8988T (cell line): ENCODE measurements around the gene THBS3.
A peak's percentile ranks its signal among the peaks of the same experiment; 100 is the strongest.
"Not testable (repeated sequence)": the region's sequence is repeated elsewhere in the genome, so short reads cannot be mapped to it uniquely, and the experiment has no call there.

Experiments used
- DNase-seq: peaks from one replicate; pipeline ENCODE4 v3.0.0; 2011

THBS3 gene

GRCh38 chr1:155206891-155207805 is 549 bp downstream of the THBS3 start:
- peak; percentile 74 for DNase-seq

GRCh38 chr1:155205969-155206593 is 1.6 kb downstream of the THBS3 start:
- DNase-seq: no peak

- no peak for DNase-seq
Measured at GRCh38 chr1:155205035-155205434, 2.7 kb downstream of the THBS3 start.

GRCh38 chr1:155202731-155203515 is 4.8 kb downstream of the THBS3 start:
- DNase-seq: no peak

GRCh38 chr1:155202198-155202597 is 5.5 kb downstream of the THBS3 start:
- no peak for DNase-seq

GRCh38 chr1:155200920-155201319 is 6.8 kb downstream of the THBS3 start:
- no peak for DNase-seq

- no peak for DNase-seq
Measured at GRCh38 chr1:155199792-155200191, 7.9 kb downstream of the THBS3 start.

- DNase-seq: peak; percentile 4
Measured at GRCh38 chr1:155198547-155198906, 9.2 kb downstream of the THBS3 start.

- no peak for DNase-seq
Measured at GRCh38 chr1:155197901-155198546, 9.7 kb downstream of the THBS3 start.

- DNase-seq: peak; percentile 9
Measured at GRCh38 chr1:155196893-155197638, 10.6 kb downstream of the THBS3 start.

GRCh38 chr1:155196103-155196892 is 11.4 kb downstream of the THBS3 start:
- peak; percentile 10 for DNase-seq

- DNase-seq: peak; percentile 43
Measured at GRCh38 chr1:155195201-155196102, 12.2 kb downstream of the THBS3 start.

- DNase-seq: not testable (repeated sequence)
Measured at GRCh38 chr1:155193991-155194240, 13.8 kb downstream of the THBS3 start.

GRCh38 chr1:155193275-155193990 is 14.3 kb downstream of the THBS3 start:
- DNase-seq: peak; percentile 95

- peak; percentile 13 for DNase-seq
Measured at GRCh38 chr1:155192346-155193274, 15.1 kb downstream of the THBS3 start.

GRCh38 chr1:155191904-155192303 is 15.8 kb downstream of the THBS3 start:
- DNase-seq: peak; percentile 10

- DNase-seq: not testable (repeated sequence)
Measured at GRCh38 chr1:155189926-155190325, 17.8 kb downstream of the THBS3 start.

GRCh38 chr1:155188268-155188667 is 19.4 kb downstream of the THBS3 start:
- DNase-seq: peak; percentile 12

- DNase-seq: peak; percentile 24
Measured at GRCh38 chr1:155187456-155187891, 20.2 kb downstream of the THBS3 start.
